GM19240 (cell line): ENCODE results near the gene ZNF521.

ENCODE experiments used
- DNase-seq: peaks from one replicate; pipeline ENCODE4 v3.0.0; 2011; ENCODE audit warnings: low spot score; ENCODE audit not compliant: insufficient read length

Gene ZNF521

GRCh38 chr18:25132786-25133496 lies 219.0 kb downstream of the ZNF521 start:
- DNase-seq: no peak

GRCh38 chr18:25126751-25127150 lies 225.2 kb downstream of the ZNF521 start:
- DNase-seq: no peak

- DNase-seq: no peak
These were observed 226.3 kb downstream of the ZNF521 start for GRCh38 chr18:25125680-25126079.

- DNase-seq: no peak
These were observed 228.3 kb downstream of the ZNF521 start for GRCh38 chr18:25123438-25124232.

GRCh38 chr18:25121442-25121841 lies 230.5 kb downstream of the ZNF521 start:
- DNase-seq: no peak

GRCh38 chr18:25113566-25113965 lies 238.4 kb downstream of the ZNF521 start:
- no peak for DNase-seq

GRCh38 chr18:25112821-25113434 lies 239.0 kb downstream of the ZNF521 start:
- no peak for DNase-seq

GRCh38 chr18:25111377-25112288 lies 240.3 kb downstream of the ZNF521 start:
- no peak for DNase-seq

- DNase-seq: no peak
These were observed 242.5 kb downstream of the ZNF521 start for GRCh38 chr18:25109484-25109883.

- no peak for DNase-seq
These were observed 248.4 kb downstream of the ZNF521 start for GRCh38 chr18:25103468-25104155.

- no peak for DNase-seq
These were observed 249.3 kb downstream of the ZNF521 start for GRCh38 chr18:25102662-25103061.

GRCh38 chr18:25100418-25100817 lies 251.5 kb downstream of the ZNF521 start:
- DNase-seq: no peak

- no peak for DNase-seq
These were observed 252.1 kb downstream of the ZNF521 start for GRCh38 chr18:25099895-25100294.

GRCh38 chr18:25097569-25098056 lies 254.4 kb downstream of the ZNF521 start:
- no peak for DNase-seq

GRCh38 chr18:25097057-25097456 lies 254.9 kb downstream of the ZNF521 start:
- DNase-seq: no peak

- DNase-seq: no peak
These were observed 258.8 kb downstream of the ZNF521 start for GRCh38 chr18:25093141-25093540.

GRCh38 chr18:25089470-25089869 lies 262.5 kb downstream of the ZNF521 start:
- DNase-seq: no peak

GRCh38 chr18:25086876-25087275 lies 265.1 kb downstream of the ZNF521 start:
- DNase-seq: no peak

- DNase-seq: no peak
These were observed 271.0 kb downstream of the ZNF521 start for GRCh38 chr18:25081001-25081400.

GRCh38 chr18:25080211-25080610 lies 271.8 kb downstream of the ZNF521 start:
- DNase-seq: no peak
